Lower leg skin (tissue), 3 donors: ENCODE results near the gene C19orf44.

Source experiments
- POLR2A ChIP-seq, 2 donors: fragments of 450-650 bp; IDR thresholded peaks; one replicate each; pipeline ENCODE4 v1.6.1; 2016 to 2017; ENCODE audit warnings: antibody characterized with exemption in 2 of 2, mild to moderate bottlenecking in 1 of 2, moderate library complexity in 1 of 2
- TF ChIP-seq, protein P1 (sequence below), 3 donors: fragments of 450-650 bp; IDR thresholded peaks; one replicate each; pipeline ENCODE4 v1.5.1; 2016; ENCODE audit warnings: antibody characterized with exemption in 3 of 3, mild to moderate bottlenecking in 3 of 3, moderate library complexity in 2 of 3

- TF ChIP-seq, protein P1, sequence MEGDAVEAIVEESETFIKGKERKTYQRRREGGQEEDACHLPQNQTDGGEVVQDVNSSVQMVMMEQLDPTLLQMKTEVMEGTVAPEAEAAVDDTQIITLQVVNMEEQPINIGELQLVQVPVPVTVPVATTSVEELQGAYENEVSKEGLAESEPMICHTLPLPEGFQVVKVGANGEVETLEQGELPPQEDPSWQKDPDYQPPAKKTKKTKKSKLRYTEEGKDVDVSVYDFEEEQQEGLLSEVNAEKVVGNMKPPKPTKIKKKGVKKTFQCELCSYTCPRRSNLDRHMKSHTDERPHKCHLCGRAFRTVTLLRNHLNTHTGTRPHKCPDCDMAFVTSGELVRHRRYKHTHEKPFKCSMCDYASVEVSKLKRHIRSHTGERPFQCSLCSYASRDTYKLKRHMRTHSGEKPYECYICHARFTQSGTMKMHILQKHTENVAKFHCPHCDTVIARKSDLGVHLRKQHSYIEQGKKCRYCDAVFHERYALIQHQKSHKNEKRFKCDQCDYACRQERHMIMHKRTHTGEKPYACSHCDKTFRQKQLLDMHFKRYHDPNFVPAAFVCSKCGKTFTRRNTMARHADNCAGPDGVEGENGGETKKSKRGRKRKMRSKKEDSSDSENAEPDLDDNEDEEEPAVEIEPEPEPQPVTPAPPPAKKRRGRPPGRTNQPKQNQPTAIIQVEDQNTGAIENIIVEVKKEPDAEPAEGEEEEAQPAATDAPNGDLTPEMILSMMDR (IDR thresholded peaks at IDR 0.05): no peak
- TF ChIP-seq POLR2A (IDR thresholded peaks at IDR 0.05): no peak
These were observed 22.5 kb downstream of the C19orf44 start for GRCh38 chr19:16518483-16519229.
